Measurements from ENCODE around the gene FAM210A.
"Not testable (repeated sequence)": the region's sequence is repeated elsewhere in the genome, so short reads cannot be mapped to it uniquely, and the experiment has no call there.

- TF ChIP-seq CTCF (conservative IDR thresholded peaks at IDR 0.05; ENCODE audit: low read depth, low read length); EZH2phosphoT487 (IDR thresholded peaks at IDR 0.05; ENCODE audit: borderline replicate concordance, low read length); EZH2 (IDR thresholded peaks at IDR 0.05; ENCODE audit: low read length, unreplicated experiment): not testable (repeated sequence)
These were observed 25.2 kb upstream of the FAM210A start for GRCh38 chr18:13751599-13751998.
